Stimulated activated naive CD8-positive, alpha-beta T cell treated with anti-CD3 and anti-CD28 coated beads, Interleukin-15, Interleukin-2, amounts not matched to agents 100 ng/mL and 50 ng/mL, for 24 hours (primary cell): Measurements from ENCODE around the gene SDC4.

Source experiments
- H3K27ac Mint-ChIP-seq: one replicate; pipeline ENCODE4 v1.8.0; 2021; ENCODE audit warnings: mild to moderate bottlenecking, mixed read lengths
- H3K27me3 Mint-ChIP-seq: one replicate; pipeline ENCODE4 v1.8.0; 2021; ENCODE audit warnings: mixed read lengths
- H3K36me3 Mint-ChIP-seq: one replicate; pipeline ENCODE4 v1.8.0; 2021; ENCODE audit warnings: low read depth, mixed read lengths
- H3K4me1 Mint-ChIP-seq: one replicate; pipeline ENCODE4 v1.8.0; 2021; ENCODE audit warnings: low read depth, mixed read lengths
- H3K4me3 Mint-ChIP-seq: one replicate; pipeline ENCODE4 v1.8.0; 2021; ENCODE audit warnings: mild to moderate bottlenecking, mixed read lengths
- H3K9me3 Mint-ChIP-seq: one replicate; pipeline ENCODE4 v1.8.0; 2021; ENCODE audit warnings: mixed read lengths

The SDC4 gene

GRCh38 chr20:45370571-45371160 is 22.4 kb upstream of the SDC4 start:
- H3K27ac Mint-ChIP-seq = no peak overlapping the region
- H3K36me3 Mint-ChIP-seq = peaks cover 38% of the 10 kb centered on the region
- peaks cover 57% of the 10 kb centered on the region for H3K4me1 Mint-ChIP-seq
- H3K4me3 Mint-ChIP-seq = no peak overlapping the region
- no peaks in the 10 kb centered on the region for H3K27me3 Mint-ChIP-seq
- no peaks in the 10 kb centered on the region for H3K9me3 Mint-ChIP-seq

GRCh38 chr20:45368221-45368980 is 20.2 kb upstream of the SDC4 start:
- Mint-ChIP-seq H3K27ac (peak overlapping the region; percentile 87), H3K4me3 (peak overlapping the region; percentile 67), H3K27me3 (no peaks in the 10 kb centered on the region), H3K4me1 (peaks cover 66% of the 10 kb centered on the region), H3K36me3 (peaks cover 46% of the 10 kb centered on the region), H3K9me3 (no peaks in the 10 kb centered on the region)

GRCh38 chr20:45367126-45367525 is 18.9 kb upstream of the SDC4 start:
- H3K36me3 Mint-ChIP-seq = peaks cover 46% of the 10 kb centered on the region

GRCh38 chr20:45366631-45367030 is 18.4 kb upstream of the SDC4 start:
- Mint-ChIP-seq H3K27ac (no peak overlapping the region), H3K9me3 (no peaks in the 10 kb centered on the region), H3K36me3 (peaks cover 43% of the 10 kb centered on the region), H3K4me3 (no peak overlapping the region), H3K27me3 (no peaks in the 10 kb centered on the region), H3K4me1 (peaks cover 70% of the 10 kb centered on the region)

More at GRCh38 chr20:45367126-45367525, 18.9 kb upstream of the SDC4 start:
- no peak overlapping the region for H3K4me3 Mint-ChIP-seq
- no peak overlapping the region for H3K27ac Mint-ChIP-seq
- no peaks in the 10 kb centered on the region for H3K9me3 Mint-ChIP-seq
- H3K4me1 Mint-ChIP-seq = peaks cover 68% of the 10 kb centered on the region
- no peaks in the 10 kb centered on the region for H3K27me3 Mint-ChIP-seq

GRCh38 chr20:45366192-45366591 is 18.0 kb upstream of the SDC4 start:
- Mint-ChIP-seq H3K27ac (no peak overlapping the region), H3K4me1 (peaks cover 68% of the 10 kb centered on the region), H3K36me3 (peaks cover 39% of the 10 kb centered on the region), H3K4me3 (no peak overlapping the region), H3K9me3 (no peaks in the 10 kb centered on the region), H3K27me3 (no peaks in the 10 kb centered on the region)

GRCh38 chr20:45365444-45365970 is 17.3 kb upstream of the SDC4 start:
- Mint-ChIP-seq H3K27ac (peak overlapping the region; percentile 47), H3K27me3 (no peaks in the 10 kb centered on the region), H3K9me3 (no peaks in the 10 kb centered on the region), H3K4me3 (no peak overlapping the region), H3K36me3 (peaks cover 36% of the 10 kb centered on the region), H3K4me1 (peaks cover 68% of the 10 kb centered on the region)

- peaks cover 36% of the 10 kb centered on the region for H3K36me3 Mint-ChIP-seq
Measured at GRCh38 chr20:45363611-45364492, 15.6 kb upstream of the SDC4 start.

GRCh38 chr20:45362804-45363610 is 14.8 kb upstream of the SDC4 start, which contains the start of gene SYS1:
Gene SYS1, plus strand, starts transcription at chr20:45363156. Its CDS starts 376 bp downstream, at chr20:45363532.
- peak within 1 kb of the TSS; percentile 100 for H3K4me3 Mint-ChIP-seq
- H3K4me1 Mint-ChIP-seq = peaks cover 76% of the 10 kb centered on the region

More at GRCh38 chr20:45363611-45364492, 15.6 kb upstream of the SDC4 start:
- H3K4me1 Mint-ChIP-seq = peaks cover 76% of the 10 kb centered on the region
- no peaks in the 10 kb centered on the region for H3K27me3 Mint-ChIP-seq
- peak overlapping the region; percentile 100 for H3K27ac Mint-ChIP-seq
- H3K4me3 Mint-ChIP-seq = peak overlapping the region; percentile 100
- H3K9me3 Mint-ChIP-seq = no peaks in the 10 kb centered on the region

GRCh38 chr20:45361793-45362192 is 13.6 kb upstream of the SDC4 start:
- H3K27me3 Mint-ChIP-seq = no peaks in the 10 kb centered on the region
- peaks cover 23% of the 10 kb centered on the region for H3K36me3 Mint-ChIP-seq
- peaks cover 75% of the 10 kb centered on the region for H3K4me1 Mint-ChIP-seq
- no peaks in the 10 kb centered on the region for H3K9me3 Mint-ChIP-seq
- H3K4me3 Mint-ChIP-seq = no peak overlapping the region
- no peak overlapping the region for H3K27ac Mint-ChIP-seq

More at GRCh38 chr20:45362804-45363610, 14.8 kb upstream of the SDC4 start, which contains the start of gene SYS1:
- Mint-ChIP-seq H3K36me3 (peaks cover 30% of the 10 kb centered on the region), H3K27me3 (no peaks in the 10 kb centered on the region), H3K27ac (peak within 1 kb of the TSS; percentile 100), H3K9me3 (no peaks in the 10 kb centered on the region)

GRCh38 chr20:45359406-45360148 is 11.4 kb upstream of the SDC4 start:
- Mint-ChIP-seq H3K36me3 (peaks cover 10% of the 10 kb centered on the region), H3K9me3 (no peaks in the 10 kb centered on the region), H3K4me1 (peaks cover 78% of the 10 kb centered on the region), H3K4me3 (no peak overlapping the region), H3K27me3 (no peaks in the 10 kb centered on the region), H3K27ac (no peak overlapping the region)

GRCh38 chr20:45359069-45359405 is 10.8 kb upstream of the SDC4 start:
- no peaks in the 10 kb centered on the region for H3K27me3 Mint-ChIP-seq
- H3K4me3 Mint-ChIP-seq = no peak overlapping the region
- peak overlapping the region; percentile 32 for H3K27ac Mint-ChIP-seq
- peaks cover 80% of the 10 kb centered on the region for H3K4me1 Mint-ChIP-seq
- no peaks in the 10 kb centered on the region for H3K9me3 Mint-ChIP-seq
- peaks cover 9% of the 10 kb centered on the region for H3K36me3 Mint-ChIP-seq

GRCh38 chr20:45358282-45359068 is 10.3 kb upstream of the SDC4 start:
- H3K27ac Mint-ChIP-seq = peak overlapping the region; percentile 32
- H3K4me3 Mint-ChIP-seq = no peak overlapping the region
- H3K4me1 Mint-ChIP-seq = peaks cover 81% of the 10 kb centered on the region
- peaks cover 5% of the 10 kb centered on the region for H3K36me3 Mint-ChIP-seq
- no peaks in the 10 kb centered on the region for H3K9me3 Mint-ChIP-seq
- no peaks in the 10 kb centered on the region for H3K27me3 Mint-ChIP-seq
